GM21528 (cell line): ENCODE data around the gene ATP2A1.
"Not testable (repeated sequence)": the region's sequence is repeated elsewhere in the genome, so short reads cannot be mapped to it uniquely, and the experiment has no call there.

Experiments used
- ATAC-seq: cut with Tn5 transposase; IDR thresholded peaks from one replicate; pipeline ENCODE4 v1.9.1; 2021; ENCODE audit warnings: mild to moderate bottlenecking, moderate library complexity; ENCODE audit not compliant: unreplicated experiment, low FRiP score

ATP2A1 gene

DNA sequence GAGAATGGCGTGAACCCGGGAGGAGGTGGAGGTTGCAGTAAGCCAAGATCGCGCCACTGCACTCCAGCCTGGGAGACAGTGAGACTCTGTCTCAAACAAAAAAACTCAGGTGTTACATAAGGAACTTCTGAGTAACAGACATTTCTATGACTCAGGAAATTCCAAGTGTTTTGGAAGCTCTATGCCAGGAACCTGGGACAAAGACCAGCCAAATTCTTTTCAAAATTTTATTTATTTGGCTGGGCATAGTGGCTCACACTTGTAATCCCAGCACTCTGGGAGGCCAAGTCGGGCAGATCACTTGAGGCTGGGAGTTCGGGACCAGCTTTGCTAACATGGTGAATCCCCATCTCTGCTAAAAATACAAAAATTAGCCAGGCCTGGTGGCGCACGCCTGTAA is 19.9 kb upstream of the ATP2A1 start:
- ATAC-seq: no peak

DNA sequence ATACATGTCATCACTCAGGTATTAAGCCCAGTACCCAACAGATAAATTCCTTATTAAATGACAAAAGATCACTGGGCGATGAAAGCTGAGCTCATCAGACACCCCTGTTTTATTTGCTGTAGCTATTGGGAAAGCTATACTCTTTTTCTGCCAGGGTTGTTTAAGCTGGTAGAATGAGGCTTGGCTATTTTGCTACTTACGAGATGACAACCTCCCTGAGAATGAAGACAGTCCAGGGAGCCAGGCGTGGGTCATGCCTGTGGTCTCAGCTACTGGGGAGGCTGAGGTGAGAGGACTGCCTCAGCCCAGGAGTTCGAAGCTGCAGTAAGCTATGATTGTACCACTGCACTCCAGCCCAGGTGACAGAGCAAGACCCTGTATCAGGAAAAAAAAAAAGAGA is 19.0 kb upstream of the ATP2A1 start:
- ATAC-seq: no peak

DNA sequence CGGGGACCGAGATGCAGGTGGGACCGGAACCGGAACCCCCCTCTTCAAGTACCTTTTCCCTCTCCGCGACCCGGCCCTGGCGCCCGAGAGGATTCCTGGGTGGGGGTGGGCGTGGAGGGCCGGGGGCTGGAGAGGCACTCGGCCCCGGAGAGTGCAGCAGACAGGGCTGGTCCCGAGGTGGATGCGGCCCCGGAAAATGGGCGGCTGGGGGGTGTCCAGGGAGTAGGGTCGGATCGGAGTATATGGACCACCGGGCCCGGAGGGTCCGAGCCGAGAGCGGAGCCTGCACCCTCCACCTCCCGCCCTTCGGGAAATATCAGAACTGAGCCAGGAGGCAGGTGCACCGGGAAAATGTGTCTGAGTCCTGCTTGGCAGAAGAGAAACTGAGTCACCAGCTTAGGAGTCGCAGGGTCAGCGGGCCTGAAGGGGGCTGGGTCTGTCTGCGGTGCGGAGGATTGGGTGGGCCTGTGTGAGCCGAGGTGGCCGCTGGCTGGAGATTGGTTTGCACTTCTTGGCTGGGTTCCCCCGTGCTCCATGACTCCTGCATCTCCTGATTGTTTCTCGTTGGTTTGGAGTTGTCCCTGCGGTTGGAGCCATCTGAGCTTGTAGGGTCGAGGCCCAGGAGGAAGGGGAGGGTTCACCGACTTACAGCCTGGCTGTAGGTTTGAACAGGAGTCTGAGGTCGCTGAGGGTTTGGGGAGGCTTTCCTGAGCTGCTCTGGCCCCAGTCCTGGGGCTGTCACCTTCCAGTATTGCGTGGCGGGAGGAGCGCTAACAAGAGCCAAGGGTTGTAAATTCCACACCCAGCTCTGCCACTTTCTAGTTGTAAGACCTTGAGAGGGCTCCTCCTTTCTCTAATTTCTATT is 14.1 kb upstream of the ATP2A1 start:
- no peak for ATAC-seq

DNA sequence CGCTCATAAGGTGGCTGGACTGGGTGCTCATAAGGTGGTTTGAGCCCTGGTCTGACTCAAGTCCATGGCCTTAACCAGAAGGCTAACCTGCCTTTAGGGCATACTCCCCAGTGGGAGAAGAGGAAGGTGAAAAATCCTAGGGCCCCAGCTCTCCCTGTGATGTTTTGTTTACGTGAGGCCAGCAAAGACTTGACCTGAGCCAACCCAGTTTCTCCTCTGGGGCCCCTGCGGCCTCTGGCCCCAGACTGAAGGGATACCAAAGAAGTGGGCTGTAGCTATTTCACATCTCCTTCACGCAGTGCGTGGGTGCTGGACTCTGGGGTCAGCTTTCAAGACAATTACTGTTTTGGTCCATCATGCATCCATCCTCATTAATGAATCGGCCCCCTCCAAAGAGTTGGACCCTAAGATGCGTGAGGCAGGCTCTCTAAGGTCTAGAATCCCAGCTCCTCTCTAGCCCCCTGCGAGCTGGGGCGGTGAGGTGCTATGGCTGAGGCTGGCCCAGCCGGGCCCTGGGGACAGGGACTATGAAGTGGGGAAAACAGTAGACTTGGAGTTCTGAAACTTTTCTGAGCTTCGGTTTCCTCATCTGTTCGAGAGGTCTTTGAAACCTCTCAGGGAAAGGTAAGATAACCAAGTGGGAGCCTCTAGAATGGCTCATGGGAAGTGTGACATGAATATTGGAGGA is 13.1 kb upstream of the ATP2A1 start:
- ATAC-seq: no peak

DNA sequence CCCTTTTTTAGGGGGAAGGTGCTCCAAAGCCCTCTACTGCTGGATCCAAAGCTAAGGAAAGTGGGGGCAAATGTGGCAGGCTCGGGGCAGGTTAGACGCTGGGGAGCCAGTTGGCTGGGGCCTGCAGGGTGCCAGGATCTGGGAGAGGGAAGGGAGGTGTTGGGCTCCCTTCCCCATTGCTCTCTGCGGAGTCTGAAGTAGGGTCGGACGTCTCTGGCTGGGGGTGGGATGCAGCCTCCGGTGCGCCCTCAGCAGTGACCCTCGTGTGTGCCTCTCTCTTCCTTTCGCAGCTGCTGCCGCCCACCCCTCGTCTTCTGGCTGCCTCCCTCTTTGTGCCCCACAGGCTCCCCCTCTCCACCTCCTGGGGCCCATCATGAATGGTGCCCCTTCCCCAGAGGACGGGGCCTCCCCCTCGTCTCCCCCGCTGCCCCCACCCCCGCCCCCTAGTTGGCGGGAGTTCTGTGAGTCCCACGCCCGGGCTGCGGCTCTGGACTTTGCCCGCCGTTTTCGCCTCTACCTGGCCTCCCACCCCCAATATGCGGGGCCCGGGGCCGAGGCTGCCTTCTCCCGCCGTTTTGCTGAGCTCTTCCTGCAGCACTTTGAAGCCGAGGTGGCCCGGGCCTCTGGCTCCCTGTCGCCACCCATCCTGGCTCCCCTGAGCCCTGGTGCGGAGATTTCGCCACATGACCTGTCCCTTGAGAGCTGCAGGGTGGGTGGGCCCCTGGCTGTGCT is 12.4 kb upstream of the ATP2A1 start:
- no peak for ATAC-seq

DNA sequence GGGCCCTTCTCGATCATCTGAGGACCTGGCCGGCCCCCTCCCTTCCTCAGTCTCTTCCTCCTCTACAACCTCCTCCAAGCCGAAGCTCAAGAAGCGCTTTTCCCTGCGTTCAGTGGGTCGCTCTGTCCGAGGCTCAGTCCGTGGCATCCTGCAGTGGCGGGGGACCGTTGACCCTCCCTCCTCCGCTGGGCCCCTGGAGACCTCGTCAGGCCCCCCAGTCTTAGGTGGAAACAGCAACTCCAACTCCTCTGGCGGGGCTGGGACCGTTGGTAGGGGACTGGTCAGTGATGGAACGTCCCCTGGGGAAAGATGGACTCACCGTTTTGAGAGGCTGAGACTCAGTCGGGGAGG is 11.9 kb upstream of the ATP2A1 start:
- ATAC-seq: no peak

DNA sequence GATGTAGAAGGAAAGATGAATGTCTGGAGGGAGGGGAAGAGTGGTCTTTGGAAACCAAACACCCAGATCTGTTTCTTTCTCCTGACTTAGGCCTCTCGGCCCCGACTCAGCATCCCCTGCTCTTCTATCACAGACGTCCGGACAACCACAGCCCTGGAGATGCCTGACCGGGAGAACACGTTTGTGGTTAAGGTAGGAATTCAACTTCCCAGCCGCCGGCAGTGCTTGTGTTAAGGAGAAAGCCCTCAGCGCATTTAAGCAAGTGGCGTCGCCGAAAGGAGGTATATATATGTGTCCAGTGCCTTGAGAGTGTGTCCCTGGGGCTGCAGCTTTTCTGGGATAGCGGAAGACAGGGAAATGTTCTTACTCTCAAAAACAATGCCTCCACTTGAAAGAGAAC is 11.0 kb upstream of the ATP2A1 start:
- no peak for ATAC-seq

DNA sequence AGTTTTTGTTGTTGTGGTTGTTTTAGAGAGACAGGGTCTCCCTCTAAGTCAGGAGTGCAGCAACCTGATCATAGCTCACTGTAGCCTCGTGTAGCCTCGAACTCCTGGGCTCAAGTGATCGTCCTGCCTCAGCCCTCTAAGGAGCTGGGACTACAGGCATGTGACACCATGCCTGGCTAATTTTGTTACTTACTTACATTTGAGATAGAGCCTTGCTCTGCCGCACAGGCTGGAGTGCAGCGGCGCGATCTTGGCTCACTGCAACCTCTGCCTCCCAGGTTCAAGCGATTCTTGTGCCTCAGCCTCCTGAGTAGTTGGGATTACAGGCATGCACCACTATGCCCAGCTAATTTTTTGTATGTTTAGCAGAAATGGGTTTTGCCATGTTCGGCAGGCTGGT is 10.6 kb upstream of the ATP2A1 start:
- not testable (repeated sequence) for ATAC-seq

DNA sequence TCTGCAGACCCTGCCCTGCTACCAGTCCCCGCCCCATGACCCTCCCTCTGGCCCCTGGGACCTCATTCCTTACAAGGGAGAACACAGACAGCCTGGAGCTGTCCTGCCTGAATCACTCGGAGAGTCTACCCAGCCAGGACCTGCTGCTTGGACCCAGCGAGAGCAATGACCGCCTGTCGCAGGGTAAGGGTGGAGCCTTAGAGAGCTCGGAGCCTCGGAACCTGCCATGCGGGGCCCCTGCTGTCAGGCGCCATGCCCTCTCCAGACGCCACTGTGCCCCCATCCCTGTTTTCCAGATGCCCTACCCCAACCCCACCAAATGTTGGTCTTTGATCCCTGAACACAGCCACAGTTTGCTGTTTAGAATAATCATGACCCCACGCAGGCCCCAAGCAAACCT is 9.1 kb upstream of the ATP2A1 start:
- ATAC-seq: no peak

DNA sequence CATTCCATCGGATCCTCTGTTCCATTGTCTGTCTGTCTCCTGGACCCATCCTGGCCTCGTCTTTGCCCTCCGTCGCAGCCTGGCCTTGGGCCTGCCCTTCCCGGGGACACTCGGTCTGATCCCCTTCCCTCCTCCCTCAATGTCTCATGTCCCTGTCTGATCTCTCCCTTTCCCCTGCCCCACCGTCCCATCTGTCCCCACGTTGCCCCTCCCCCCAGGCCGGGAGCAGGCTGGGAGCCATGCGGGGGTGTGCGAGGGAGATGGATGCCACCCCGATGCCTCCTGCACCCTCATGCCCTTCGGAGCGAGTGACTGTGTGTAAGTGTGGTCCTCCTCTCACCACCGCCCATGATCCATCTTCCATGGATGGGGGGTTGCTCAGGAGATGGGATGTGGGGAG is 5.3 kb upstream of the ATP2A1 start:
- ATAC-seq: no peak

DNA sequence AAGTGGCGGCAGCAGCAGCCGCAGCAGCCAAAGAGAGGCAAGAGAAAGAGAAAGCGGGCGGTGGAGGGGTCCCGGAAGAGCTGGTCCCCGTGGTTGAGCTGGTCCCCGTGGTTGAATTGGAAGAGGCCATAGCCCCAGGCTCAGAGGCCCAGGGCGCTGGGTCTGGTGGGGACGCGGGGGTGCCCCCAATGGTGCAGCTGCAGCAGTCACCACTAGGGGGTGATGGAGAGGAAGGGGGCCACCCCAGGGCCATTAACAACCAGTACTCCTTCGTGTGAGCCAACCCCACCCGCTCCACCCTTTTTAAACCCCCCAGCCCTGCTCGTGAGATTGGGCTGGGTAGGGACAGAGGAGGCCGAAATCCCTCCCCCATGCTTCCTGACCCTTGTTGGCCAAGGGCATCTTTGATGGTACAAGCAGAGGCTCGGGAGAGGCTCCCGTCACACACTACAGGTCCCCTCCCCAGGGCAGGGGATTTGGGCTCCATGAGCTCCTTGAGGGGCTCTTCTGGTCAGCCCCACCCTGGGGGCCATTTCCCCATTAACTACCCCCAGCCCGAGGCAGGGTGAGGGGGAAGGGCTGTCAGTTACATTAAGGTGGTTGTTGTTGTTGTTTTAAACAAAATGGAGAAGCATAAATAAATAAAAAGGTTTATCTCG is 4.6 kb upstream of the ATP2A1 start:
- ATAC-seq: no peak

DNA sequence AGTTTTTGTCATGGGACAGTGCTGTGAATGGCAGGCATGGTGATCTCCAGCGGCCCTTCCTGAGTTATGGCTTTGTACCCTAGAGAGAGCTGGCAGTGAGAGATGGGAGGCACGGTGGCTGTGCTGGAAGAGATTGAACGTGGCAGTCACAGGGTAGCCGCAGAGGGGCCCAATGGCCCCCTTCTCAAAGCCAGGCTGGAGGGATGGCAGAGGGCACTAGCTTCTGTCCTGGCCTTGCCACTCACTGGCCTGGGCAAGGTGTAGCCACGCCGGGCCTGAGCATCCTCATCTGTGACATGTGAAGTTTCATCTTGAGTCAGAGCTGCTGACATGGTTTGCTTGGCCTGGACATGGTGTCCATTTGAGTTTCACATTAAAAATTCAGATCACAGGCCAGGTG is 3.9 kb upstream of the ATP2A1 start:
- ATAC-seq: no peak

DNA sequence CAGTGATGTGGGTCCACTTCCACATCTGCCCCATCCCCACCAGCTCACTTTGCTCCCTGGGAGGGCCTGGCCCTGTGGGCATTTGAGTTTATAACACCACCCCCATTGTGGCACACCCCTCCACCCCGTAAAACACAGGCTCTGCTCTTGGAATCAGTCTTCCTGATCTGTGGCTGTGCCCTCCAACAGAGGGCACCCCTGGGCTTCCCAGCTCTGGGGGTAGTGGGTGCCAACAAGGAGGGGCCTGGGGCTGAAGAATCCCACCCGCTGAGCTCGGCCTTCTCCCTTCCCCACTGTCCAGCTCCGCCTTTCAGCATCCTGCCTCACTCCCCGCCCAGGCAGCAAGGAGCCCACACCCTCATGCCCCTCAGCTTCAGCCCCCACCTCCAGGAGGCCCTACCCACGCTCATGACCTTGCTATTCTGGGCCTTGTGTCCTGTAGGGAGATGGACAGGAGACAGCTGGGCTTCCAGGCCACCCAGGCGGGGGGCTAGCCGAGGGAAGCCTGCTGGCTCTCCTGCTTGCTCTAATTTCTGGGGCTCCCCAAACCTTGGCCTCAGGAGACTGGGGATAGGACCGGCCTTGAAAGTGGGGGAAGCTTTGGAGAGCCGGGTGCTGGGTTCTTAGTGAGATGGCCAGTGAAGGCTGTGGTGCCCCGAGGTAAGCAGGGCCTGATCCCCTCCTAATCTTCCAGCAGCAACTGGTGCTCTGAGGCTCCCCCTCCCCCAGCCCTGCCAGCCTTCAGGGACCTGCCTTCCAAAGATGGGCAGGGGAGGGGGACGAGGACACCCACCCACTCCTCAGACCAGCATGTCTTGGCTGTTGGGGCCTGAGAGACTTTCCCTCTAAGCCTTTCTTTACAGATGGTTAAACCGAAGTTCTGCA is 2.9 kb upstream of the ATP2A1 start:
- ATAC-seq: no peak

DNA sequence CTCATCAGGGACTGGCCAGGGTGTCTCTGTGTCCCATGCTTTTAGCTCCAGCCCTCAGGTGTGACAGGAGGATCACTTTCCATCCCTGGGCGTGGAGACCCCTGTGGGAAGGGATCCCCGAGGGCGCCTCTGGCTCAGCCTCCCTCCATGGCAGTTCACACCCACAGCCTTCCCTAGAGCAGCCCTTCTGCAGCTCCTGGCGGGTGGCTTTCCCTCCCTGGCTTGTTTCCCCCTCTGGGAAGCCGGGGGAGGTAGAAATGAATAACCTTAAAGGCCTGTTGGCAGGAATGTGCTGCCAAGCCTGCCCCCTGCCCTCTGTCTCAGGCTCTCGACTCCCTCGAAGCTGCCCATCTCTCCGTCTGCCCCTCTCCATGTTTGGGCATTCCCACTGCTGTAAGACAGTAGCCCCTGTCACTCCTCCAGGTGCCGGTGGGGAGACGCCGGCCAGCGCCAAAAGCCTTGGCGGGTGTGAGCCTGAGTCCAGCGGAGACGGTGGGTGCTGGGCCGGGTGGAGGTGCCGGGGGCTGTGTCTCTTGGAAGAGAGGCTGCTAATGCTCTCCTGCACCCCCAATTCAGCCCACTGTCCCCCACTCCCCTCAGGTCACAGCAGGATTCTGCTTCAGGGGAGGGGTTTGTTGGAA is 2.1 kb upstream of the ATP2A1 start:
- no peak for ATAC-seq

DNA sequence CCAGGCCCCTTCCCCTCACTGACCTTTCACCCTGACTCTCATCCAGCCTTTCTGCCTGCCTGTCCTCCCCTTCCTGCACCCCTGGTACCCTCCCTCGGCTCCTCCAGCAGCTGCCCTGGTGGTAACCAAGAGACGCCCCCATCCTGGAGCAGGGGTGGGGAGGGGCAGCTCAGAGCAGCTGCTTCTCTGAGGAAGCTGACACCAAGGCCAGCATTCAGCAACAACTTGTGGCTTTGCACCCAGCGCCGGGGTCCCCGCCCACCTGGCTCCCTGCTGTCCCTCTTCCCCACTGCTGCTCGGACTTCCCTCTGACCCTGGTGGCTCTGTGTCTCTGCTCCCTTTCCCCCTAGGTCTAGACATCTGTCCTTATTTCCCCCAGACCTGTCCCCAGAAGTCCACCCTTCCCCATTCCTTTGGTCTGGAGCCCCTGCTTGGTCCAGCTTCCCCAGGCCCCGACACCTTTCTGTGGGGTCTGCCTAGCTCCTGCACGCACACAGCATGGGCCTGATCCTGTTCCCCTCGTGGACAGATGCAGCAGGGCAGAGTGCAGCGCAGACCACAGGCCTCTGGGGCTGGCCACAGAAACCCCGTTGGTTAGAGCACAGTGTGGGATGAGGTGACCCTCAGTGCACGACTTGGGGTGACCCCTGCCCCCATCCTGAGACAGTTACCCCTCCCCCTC is 1.2 kb upstream of the ATP2A1 start:
- ATAC-seq: no peak

DNA sequence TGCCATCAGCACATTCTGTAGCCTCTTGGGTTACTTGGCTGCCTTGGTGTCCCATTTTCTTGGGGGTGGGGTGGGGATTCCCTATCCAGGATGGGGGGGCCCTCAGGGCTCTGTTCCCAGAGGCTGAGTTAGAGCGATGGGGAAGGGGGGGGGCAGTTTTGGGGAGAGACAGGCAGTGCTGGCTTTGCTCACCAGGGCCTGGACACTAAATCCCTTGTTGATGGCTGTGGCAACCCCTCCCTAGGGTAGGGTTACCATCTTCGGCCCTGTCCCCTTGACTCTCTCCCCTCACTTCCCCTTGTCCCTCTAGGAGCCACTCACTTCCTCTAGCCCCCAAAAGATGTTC is 660 bp upstream of the ATP2A1 start:
- ATAC-seq: no peak

DNA sequence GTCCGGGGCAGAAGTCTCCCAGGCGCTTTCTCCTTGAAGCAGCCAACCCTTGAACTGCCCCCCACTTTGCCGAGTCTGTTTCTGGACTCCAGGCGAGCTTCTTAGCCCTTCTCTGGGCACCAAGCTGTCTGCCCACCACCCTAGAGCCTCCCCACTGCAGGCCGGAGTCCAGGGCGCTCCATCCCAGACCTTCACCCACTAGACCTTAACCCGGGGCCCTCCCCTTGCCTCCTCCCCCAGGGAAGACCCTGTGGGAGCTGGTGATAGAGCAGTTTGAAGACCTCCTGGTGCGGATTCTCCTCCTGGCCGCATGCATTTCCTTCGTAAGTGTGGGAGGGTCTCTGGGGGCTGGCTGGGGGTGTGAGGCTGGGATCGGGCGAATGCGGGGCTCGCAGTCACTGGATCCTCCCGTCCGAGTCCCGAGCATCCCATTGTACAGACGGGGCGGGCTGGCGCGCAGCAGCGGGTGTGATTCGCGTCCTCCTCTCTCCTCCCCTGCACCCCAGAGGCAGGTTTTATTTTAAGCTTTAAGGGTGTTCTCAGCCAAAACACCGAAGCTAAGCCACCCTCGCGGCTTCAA is 1.1 kb downstream of the ATP2A1 start:
- ATAC-seq: peak; percentile 39

DNA sequence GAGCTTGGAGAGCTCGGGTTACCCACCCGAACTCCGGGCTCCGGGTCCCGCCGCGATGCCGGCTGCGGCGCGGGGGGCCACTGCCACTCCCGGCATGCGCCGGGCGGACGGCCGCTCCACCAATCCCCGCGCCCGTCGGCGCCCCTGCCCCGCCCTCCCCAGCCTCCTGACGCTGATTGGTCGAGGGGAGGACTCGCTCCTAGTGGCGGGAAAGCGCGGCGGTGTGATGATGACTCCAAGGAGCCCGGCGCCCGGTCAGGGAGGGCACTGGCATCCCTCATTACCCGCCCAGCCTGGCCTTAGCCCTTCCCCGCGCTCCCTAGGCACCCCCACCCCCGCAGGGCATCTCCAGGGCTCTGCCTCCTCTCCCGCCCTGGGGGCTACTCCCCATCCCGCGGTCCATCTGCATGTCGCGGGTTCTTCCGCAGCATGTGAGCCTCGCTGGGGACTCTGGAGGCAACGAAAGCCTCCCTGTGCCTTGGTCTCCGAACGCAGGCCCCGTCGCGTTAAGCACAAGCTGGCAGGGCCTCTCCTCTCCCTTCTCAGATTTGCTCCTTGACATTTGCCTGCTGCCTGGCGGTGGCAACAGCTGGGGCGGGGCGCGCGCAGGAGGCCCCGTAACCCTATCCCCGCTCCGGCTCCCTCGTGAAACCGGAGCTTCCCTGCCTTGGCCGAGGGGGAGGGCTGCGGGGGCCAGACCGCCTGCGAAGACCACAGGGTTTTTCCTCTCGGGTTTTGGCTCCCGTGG is 1.7 kb downstream of the ATP2A1 start:
- ATAC-seq: peak; percentile 68
